ENCODE results near the gene GDE1.

GDE1 gene

DNA sequence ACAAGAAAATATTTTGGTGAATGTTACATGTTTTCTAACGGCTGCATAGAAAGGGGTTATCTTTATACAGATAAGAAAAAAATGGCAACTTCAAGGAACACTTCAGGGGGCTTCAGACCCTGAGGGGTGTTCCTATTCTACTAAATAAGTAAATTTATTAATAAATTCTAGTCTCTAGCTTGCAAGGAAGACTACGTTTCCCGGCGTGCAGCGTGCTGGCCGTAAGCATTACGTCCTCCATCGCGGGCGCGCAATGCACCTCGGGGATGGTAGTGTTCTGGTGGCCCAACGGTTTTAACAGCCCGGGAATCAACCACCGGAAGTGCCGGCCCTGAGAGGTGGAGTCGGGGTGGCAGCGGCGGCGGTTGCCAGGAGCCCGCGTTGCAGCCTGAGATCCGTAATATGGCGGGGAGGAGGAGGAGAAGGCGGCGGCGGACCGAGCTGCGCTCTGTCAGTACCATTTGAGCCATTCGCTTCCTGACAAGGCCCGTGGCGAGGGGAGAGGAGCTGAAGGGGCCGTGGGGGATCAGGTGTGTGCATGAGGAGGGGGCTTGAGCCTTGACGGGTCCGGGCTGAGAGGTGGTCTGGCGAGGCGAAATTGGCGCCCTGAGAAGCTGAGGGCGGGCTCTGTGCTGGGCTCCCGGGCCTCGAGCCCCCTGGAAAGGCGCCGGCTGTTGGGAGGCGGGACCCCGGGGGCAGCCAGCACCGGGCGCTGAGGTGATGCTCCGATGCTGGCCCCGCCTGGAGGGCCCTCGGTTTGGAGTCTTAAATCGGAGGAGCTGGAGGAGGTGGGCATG, 1.9 kb upstream of the GDE1 start, which contains the start of gene CCP110:
CCP110 (plus strand) TSS at position 384 of the 797 bp plus-strand sequence. CDS start 3,940 bp downstream, outside the sequence.
- DNase-seq: peak; percentile 92

DNA sequence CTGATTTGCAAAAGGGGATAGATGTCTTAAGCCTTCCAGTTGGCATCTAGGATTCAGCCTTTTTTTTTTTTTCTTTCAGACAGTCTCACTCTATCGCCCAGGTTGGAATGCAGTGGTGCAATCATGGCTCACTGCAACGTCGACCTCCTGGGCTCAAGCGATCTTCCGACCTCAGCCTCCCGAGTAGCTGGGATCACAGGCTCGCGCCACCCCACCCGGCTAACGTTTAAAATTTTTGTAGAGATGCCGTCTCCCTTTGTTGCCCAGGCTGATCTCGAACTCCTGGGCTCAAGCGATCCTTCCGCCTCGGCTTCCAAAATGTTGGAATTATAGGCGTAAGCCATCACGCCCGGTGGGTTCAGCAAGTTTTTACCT, 1.3 kb upstream of the GDE1 start:
- no peak for DNase-seq

DNA sequence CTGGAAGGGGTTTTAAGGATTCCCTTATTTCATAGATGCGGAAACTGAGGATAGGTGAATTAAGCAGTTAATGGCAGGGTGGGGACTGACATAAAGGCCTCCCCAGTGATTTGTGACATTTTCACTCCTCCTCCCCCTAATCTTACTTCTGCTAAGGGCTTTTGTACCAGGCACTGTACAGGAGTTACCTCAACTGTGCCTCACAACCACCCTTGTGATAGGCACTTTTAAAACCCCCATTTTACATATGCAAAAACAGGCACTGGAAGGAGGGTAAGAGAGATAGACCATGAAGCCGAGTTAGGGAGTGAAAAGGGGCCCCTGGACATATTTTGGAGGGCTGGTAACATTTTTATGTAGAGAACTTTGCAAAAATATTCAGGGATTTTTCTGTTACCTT, 862 bp upstream of the GDE1 start:
- no peak for DNase-seq

DNA sequence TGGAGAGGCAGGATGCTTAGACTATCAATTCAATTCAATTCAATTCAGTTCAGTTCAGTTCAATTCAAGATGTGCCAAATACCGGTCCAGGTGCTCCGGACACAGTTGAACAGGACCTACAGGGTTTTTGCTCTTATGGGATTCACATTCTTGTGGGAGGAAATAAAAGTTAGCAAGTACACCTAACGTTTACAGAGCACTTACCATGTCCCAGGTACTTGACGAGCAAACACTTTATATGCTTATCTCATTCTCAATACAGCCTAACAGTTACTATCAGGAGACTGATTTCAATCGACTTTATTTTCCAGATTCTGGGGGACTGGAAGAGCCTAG, 467 bp upstream of the GDE1 start:
- DNase-seq: no peak

DNA sequence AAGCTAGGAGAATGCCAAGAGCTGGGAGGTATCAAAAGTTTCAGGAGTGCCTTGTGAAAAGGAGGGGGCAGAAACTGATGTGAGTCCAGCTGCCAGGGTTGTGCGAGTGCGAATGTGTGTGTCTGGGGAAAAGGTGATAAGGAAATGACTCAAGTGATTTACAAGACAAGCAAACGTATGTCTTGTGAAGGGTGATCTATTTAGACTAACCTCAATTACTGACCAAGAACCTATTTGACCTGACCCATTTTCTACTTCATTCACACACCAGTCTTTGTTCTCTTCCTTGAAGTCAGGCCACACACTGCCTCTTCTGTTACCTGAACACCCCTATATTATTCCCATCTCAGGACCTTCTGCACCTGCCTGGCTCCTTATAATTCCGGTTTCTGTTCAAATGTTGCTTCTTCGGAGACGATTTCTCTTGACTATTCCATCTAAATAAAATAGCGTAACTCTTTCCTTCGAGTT, 1.0 kb downstream of the GDE1 start:
- no peak for DNase-seq

DNA sequence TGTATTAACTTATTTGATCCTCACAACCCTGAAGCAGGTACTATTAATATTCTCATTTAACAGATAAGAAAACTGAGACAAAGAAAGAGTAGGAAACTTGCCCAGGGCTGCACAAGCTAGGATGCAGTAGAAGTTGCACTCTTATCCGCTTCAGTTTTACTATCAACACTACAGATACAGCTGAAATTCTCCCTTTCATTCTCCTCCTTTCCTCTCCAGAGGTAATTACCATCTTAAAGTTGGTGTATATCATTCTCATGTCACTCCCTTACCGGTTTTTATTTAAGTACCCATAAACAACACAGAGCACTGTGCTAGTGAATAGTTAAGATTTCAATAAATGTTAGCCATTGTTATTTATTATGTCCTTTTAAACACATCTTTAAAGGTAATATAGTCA, 3.5 kb downstream of the GDE1 start:
- DNase-seq: no peak

DNA sequence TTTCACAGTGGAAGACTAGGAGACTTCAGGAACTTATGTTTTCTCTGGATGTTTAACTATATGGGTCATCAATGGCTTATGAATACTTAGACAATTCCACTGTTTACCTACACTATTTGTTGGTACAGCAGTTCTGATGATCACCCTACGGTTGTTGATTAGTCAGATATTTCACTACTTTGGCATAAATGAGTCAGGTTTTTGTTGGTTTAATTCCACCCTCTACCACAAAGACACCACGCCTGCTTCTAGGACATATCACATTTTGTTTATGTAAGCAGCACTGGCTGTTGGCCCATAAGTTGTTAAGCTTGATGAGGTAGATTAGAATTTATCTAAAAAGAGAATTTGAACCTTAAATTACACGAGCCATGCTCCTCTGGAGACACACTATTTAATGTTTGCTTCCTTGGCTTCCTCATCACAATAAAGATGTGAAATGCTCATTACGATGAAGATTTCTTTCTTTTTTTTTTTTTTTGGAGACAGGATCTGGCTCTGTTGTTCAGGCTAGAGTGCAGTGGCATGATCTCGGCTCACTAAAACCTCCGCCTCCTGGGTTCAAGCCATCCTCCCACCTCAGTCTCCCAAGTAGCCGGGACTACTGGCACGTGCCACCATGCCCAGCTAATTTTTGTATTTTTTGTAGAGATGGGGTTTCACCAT, 4.3 kb downstream of the GDE1 start:
- no peak for DNase-seq

DNA sequence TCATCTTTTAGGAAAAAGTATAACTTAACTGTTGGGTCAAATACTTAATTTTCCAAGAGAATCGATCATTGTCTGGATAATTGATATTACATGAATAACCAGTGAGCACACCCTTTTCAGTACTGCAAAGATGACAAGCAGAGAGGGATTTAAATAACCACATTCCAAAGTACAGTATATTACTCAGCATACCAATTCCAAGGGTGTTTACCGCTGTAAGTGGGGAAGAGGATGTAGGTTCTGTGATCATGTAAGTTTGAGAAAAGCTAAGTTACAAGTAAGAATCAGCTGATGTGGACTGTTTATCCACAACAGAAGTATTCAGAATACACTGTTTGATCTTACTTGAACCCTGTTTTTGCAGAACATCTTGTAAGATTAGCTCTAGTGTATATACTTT, 6.1 kb downstream of the GDE1 start:
- DNase-seq: no peak

DNA sequence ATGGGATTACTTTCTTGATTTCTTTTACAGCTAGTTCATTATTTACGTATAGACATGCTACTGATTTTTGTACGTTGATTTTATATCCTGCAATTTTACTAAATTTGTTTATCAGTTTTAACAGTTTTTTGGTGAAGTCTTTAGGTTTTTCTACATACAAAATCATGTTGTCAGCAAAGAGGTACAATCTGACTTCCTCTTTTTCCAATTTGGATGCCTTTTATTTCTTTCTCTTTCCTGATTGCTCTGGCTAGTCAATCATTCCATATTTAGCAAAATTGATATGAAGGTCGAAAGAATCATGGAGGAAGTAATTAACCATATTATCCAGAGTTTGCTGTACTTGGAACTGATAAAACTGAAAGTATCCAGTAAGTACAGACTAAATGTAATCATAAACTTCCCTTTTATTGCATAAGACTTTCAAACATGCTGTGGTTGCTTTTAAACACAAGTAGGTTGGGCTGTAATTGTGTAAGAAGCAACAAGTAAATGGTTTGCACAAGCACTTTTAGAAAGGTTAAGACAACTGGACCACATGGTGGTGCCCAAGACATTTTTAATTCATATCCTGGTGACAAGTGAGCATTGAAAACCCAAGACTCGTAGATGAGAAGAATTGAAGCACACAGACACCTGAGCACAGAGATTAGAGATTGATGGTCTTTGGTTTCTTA, 8.4 kb downstream of the GDE1 start:
- no peak for DNase-seq

DNA sequence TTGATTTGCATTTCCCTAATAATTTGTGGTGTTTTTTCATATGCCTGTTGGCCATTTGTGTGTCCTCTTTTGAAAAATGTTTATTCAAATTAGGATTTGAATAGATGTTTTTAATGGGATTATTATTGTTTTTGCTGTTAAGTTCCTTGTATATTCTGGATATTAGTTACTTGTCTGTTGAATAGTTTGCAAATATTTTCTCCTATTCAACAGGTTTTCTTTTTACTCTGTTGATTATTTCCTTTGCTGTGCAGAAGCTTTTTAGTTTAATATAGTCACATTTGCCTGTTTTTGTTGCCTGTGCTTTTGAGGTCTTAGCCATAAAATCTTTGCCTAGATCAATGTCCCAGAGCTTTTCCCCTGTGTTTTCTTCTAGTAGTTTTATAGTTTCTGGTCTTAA, 9.6 kb downstream of the GDE1 start:
- no peak for DNase-seq

DNA sequence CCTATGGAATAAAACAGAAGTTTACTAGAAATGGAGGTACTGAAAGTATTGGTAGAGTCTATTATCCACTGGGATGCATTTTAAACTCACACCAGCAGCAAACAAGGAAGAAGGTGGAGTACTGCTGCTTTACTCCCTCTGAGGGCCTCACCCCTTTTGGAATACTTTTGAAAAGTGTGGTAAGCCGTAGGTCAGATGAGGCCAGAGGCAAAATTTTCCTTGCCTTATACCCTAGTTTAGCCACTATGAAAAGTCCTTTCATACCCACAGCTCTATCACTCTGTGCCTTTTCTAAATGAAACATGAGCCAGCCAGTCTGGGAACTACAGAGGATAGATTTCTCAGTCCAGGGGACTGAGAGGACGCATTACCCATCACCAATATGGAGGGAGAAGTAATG, 14.0 kb downstream of the GDE1 start:
- no peak for DNase-seq

DNA sequence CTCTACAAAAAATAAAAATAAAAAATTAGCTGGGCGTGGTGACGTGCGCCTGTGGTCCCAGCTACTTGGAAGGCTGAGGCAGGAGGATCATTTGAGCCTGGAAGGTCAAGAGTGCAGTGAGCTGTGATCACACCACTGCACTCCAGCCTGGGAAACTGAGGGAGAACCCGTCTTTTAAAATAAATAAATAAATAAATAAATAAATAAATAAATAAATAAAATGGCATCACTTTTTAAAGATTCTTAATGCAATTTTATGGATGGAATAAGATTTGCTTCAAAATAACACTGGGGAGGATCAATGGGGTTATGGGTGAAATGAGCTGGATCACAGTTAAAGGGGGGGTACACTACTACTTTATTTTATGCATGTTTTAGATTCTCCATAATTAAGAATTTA, 14.9 kb downstream of the GDE1 start:
- no peak for DNase-seq

DNA sequence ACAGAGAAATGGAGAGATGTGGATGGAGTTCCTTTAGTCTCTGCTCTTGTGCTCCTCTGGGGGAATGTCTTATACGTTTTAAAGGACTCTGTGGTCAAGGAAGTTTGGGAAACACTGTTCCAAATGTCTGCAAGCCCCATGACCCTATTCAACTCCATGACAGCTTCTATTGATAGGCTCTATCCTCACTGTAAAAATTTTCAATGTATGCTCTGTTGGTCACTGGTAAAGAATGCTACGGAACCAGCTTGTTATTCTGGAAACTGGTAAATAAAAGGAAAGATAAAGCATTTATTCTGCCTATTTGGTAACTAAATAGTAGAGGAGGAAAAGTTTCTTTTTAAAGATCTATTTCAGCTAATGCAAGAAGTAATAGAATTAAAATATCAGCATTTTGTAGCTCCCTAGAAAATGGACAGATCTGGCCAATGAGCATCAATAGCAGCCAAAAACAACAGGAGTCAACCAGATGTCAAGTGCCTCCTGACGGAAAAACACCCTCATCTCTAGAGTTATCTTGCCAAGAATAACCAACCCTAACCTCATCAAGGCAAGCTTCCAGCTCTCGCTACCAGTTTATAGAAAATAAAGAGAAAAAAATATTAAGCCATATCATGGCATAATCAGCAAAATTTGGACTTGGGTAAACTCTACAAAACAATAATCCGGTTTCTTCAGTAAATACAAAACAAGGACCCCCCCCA, 16.1 kb downstream of the GDE1 start:
- no peak for DNase-seq

DNA sequence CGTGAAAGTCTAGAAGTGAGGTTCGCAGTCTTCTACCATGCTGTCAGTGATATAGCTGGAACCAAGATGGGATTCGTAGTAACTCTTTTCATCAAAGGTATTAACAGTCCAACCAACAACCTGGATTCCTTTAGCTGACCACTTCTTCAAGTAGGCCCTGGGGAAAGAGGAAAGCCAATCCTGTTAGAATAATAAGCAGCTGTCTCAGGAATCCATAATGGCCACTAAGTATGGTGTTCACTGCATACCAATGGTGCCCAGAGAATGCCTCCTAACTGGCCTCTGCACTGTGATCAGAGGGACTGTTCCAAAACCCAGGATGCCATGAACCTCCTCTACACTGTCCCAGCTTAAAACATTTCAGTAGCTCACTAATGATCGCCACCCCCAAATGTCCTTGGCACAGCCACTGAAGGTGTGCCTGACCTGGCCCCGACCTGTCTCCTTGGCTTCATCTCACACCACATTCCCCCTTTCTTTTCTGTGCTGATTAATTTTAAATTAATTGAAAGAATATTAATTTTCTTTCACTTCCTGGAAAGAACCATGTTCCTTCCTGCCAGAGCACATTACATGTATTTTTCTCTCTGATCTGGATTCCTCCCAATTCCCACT, 18.3 kb downstream of the GDE1 start:
- no peak for DNase-seq

DNA sequence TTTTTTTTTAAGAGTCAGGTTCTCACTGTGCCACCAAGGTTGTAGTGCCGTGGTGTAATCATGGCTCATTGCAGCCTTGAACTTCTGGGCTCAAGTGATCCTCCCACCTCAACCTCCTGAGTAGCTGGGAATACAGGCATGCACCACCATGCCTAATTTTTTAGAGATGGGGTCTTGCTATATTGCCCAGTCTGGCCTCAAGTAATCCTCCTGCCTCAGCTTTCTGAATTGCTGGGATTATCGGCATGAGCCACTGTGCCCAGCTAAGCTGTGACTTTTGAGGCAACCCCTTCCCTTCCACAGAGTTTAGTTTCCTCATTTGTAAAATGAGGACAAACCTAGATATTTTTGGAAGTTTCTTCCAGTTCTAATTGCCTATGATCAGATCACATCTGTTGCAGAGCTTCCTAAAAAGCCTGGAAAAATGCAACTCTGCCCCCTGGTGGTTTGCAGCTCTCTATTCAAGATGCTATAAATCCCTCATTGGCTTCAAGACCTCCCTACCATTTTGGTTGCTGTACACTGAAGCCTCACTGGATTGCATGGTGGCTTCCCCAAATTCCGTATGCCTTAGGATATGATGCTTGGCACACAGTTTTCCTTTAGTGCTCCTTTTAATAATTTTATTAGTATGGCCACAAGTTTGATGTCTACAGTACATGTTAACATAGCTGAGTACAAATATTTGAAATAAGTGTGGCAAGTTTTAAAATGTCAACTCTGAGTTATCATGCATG, 19.3 kb downstream of the GDE1 start:
- peak; percentile 61 for DNase-seq

DNA sequence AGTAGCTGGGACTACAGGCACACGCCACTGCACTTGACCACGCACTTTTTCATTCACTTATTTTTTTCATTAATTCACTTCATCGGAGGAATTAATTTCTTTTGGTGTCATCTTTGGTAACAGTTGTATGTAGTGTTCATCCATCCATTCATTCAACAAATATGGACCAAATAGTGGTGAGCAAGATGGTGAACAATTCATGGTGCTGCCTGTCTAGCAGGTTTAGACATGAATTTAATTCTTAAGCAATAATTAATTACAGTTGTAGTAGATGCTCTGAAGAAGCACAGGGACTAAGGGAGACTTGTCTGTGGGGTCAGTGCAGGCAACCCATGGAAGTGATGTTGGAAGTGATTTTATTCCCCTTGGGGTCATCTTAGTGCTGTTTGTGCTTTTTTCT, 22.4 kb downstream of the GDE1 start:
- DNase-seq: no peak

DNA sequence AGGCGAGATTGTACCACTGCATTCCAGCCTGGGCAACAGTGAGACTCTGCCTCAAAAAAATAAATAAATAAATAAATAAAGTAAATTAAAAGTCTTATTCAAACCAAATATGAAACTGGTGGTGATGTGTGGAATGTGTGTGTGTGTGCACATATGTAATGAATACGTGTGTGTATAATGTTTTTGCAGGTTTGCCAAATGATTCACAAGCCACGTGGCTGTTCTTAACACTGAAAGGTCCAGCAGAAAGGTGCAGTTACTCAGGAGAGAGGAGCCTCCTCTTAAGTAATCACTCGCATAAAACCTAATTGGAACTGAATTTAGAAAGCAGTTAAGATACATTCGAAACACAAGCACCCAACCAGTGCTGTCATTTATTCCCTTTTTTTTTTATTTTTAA, 22.9 kb downstream of the GDE1 start:
- DNase-seq: no peak

DNA sequence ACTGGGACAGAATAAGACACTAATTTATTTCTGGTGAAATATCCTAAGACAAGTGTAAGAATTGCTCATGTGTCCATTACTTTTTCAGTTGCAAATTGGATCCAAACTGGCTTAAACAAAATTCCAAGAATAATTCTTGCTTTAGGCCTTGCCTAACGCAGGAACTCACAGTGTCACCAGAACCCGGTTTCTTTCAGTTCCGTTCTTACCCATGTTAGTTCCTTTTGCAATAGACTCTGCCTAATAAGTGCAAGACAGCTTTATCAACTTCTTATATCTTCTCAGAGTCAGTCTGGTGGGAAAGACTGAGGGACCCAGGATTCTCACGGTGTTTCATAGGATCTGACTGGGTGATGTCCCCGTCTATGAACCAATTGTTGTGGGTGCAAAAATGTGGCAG, 24.7 kb downstream of the GDE1 start:
- no peak for DNase-seq

DNA sequence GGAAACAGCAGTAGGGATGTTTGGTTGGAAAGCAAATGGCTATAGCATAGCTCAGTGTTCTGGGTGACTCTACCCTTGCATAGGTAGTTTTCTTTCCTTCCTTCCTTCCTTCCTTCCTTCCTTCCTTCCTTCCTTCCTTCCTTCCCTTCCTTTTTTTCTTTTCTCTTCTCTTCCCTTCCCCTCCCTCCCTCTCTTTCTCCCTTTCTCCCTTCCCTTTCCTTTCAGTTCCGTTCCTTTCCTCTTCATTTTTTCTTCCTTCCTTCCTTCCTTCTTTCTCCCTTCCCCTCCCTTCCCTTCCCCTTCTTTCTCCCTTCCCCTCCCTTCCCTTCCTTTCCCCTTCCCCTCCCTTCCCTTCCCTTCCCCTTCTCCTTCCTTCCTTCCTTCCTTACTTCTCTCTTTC, 31.3 kb downstream of the GDE1 start:
- DNase-seq: no peak

DNA sequence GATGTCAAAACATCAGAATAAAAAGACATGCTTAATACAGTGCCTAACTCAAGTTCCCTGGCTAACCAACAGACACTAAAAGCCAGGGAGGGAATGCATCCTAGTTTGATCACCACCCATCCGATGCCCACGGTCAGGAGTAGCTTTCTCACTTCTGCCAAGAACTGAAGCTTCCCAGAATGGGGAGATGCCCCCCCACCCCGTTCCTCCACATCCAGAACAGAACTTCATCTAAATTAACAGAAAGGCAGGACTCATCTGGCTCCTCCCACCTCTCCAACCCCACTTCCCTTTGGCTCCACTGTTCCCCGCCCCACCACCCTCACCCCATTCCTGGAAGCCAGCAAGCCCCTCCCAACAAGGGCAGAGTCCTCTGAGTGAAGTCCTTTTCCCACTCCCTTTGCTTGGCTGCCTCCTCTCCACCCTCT, 33.7 kb downstream of the GDE1 start:
- no peak for DNase-seq

DNA sequence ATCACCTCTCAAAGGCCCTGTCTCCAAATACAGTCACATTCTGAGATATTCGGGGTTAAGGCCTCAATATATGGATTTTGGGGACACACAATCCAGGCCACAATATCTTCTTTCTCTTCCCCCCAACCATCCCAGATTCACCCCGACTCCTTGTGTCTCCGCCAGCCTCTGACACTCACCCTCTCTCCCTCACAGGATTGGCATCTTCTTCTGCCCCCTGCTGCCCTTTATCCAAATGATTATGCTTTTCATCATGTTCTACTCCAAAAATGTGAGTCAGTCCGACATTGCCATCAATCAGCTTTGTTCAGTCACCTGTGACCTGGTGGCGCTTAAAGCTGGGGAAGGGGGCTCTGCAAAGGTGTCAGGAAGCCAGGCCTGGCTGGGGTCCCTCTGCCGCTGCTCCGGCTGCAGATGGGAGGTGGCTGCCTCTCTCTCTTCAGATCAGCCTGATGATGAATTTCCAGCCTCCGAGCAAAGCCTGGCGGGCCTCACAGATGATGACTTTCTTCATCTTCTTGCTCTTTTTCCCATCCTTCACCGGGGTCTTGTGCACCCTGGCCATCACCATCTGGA, 35.1 kb downstream of the GDE1 start:
- DNase-seq: no peak

DNA sequence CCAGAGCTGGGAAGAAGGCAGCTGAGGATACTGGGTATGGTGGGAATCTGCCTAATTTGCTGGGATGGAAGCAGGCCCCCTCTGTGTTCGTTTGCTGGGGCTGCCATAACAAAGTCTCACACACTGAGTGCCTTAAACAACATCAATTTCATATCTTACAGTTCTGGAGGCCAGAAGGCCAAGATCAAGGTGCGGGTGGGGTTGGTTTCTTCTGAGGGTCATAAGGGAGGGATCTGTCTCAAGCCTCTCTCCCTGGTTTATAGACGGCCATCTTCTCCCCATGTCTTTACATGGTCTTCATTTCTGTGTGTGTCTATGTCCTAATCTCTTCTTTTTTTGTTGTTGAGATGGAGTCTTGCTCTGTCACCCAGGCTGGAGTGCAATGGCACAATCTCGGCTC, 35.8 kb downstream of the GDE1 start:
- no peak for DNase-seq
